NCI-H1694 (cell line): Measurements from ENCODE around the gene ICOS.

Source experiments
- DNase-seq: peaks from one replicate; lab custom pipeline; 2025; lab: John Stamatoyannopoulos, UW

The ICOS gene, protein sequence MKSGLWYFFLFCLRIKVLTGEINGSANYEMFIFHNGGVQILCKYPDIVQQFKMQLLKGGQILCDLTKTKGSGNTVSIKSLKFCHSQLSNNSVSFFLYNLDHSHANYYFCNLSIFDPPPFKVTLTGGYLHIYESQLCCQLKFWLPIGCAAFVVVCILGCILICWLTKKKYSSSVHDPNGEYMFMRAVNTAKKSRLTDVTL

DNA sequence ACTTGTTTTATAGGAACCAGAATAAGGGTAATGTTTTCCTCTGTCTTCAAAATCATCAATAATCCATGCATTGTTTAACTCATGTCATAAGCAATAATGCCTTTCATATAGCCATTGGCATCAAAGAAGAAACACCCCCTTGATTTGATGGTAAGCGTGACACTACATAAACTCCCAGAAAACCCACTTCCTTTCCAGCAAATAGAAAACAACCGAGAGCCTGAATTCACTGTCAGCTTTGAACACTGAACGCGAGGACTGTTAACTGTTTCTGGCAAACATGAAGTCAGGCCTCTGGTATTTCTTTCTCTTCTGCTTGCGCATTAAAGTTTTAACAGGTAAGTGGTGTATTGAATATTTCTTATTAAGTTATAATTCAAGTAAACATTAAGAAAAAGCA lies at the start of gene ICOS:
TSS of gene ICOS (plus strand) at position 229 of the 400 bp plus-strand sequence. CDS start at position 281, 52 bp downstream.
- no peak for DNase-seq

DNA sequence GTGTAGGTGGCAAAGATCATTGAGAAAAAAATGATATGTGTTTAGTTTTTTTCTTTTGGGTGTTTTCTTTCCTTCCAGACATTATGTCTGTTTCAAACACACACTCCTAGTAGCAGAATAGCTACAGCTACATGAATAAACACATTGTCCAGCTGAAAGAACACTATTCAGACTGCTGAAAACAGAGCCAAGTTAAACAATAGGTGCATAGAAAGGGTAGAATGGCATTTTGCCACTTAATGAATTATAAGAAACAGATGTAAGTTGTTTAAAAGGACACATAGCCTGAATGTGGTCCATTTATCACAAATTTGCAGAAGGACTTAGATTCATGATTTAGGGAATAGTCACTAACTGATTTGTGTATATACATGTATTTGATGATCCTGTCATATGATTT lies 48.9 kb upstream of the ICOS start:
- no peak for DNase-seq

DNA sequence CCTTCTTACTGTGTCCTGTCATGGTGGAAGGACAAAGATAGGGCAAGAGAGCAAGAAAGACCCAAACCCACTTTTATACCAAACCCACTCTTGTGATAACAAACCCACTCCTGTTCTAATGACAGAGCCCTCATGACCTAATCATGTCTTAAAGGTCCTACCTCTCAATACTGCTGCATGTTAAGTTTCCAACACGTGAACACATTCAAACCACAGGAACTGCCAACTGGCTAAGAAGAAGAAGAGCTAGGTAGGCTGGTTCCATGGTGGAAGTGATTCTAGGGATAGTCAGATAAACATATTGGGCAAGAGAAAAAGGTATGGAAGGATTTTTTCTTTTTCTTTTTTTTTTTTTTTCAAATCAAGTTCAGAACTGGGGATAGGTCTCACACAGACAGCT lies 47.0 kb upstream of the ICOS start:
- DNase-seq: no peak

DNA sequence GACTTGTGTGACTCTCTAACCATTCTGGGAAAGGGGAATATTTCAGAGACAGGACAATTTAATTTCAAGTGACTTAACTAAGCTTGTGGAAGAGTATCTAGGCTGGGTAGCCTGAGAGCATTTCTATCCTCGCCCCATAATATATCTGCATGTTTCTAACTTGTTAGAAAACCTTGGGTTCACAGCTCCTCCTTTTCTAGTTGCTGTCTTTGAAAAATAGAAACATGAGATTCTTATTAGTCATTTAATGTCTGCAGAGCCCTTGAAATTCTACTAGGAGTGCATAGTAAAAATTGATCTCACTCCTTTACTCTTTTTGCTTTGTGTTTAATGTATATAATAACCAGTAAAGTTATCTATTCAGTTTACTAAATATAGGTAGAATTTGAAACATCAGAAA lies 46.6 kb upstream of the ICOS start:
- no peak for DNase-seq

DNA sequence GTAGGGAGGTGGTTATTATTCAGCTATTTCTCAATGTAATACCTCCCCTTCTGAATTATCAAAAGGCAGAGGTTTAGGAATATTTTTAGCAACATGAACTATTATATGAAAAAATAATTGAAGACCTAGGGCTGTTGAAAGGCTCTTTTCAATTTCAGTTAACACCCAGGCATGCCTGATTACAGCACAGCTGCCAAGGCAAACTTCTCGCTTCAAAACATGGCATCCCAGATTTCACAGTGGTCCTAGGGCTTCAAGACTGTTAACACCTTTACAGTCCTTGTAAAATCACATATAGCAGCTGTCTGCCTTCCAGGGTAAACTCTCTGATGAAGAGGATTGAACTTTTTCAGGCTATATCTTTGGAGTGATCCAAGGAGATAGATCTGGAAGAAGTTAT lies 45.8 kb upstream of the ICOS start:
- no peak for DNase-seq

DNA sequence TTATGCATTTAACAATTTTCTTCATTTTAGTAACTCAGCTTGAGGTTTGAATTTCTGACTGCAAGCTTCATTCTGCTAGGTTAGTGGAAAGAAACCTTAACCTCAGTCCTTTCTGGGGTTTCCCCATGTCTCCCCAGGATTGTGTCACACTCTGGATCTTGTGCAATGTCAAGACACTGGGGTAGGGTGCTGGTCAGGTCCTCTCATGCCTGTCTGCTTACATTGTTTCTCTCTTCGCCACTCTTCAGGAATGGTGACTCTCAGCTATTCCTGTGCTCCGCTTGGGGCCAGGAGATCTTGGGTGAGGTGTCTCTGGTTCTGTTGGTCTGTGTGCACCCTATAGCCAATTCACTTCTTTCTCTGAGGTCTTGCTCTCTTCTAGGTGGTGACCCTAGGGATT lies 45.1 kb upstream of the ICOS start:
- no peak for DNase-seq

DNA sequence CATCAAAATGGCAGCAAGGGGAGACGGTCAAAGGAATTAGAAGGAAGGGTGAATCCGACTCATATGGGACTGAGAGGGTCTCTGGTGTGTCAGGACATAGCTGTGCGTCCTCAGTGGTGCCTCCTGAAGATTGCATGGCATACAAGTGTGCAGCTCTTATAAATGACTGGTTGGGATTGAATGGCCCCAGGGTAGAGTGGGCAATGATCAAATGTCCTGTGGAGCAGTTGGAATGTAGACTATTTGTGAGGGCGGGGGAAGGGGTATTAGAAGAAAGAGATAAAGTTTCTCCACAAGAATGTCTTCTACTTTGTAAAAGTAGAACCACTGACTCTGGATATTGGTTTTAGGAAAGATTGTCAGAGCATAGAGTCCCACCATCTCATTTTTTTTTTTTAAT lies 44.4 kb upstream of the ICOS start:
- DNase-seq: no peak

DNA sequence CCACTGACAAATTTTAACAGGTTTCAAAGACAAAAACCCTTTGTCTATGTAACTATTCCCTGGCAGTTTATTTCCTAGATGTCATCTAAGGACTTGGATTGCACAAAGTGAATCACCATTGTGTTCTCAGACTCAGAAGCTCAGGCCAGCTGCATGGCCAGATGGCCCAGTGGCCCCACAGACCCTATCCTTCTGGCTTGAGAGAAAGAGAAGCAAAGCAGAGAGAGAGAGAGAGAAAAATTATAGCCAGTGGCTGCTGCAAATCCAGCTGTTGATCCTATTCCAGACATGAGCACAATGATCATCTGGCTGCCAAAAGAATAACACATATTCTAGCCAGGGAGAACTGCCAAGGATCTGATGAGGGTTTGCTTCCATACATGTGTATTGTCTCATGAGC lies 43.2 kb upstream of the ICOS start:
- DNase-seq: no peak

DNA sequence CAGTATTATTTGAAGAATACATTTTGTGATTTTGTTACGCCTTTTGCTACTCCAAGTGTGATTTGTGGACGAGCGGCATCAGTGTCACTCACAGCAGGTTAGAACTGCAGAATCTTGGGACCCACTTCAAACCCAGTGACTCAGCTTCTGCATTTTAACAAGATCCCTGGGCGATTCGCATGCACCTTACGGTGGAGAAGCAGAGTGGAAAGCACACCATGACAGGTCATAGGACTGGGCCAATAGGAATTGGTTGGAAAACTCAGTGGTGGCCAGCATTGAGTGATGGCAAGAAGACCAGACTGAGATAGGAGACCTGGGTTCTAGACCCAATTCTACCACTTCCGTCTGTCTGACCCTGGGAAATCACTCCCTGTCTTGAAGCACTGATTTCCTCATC lies 42.7 kb upstream of the ICOS start:
- no peak for DNase-seq

DNA sequence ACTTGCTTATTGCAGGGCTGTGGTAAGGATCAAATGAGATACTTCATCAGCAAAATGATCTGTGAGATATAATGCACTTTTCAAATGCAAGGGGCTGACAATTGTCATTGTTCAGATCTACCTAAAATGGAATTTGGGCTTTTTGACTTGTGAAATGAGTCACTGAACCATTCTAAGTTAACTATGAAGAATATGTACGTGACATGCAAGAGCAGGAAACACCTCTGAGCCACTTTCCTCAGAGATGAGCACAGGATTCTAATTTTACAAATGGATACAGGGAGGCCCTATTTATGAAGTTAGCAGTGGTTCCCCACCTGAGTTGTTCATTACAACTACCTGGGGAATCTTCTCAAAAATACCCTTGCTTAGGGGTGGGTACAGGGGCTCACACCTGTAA lies 42.3 kb upstream of the ICOS start:
- DNase-seq: no peak

DNA sequence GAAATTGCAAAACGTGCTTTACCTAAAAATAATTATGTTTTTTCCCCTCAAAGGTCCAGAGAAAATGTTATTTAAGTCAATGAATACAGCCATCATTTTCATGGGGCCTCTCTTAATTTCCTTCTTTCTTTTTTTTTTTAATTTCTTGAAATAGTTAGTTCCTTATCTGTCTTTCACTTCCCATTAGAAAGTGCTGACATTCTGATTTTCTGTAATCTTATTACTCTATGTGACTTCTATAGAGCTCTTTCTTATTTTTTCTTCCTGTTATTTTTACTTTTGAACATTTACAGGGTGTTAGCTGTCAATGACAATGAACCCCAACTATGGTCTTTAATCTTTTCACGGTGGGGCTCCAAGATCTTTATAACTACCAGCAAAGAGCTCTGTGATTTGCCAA lies 39.0 kb upstream of the ICOS start:
- DNase-seq: no peak

DNA sequence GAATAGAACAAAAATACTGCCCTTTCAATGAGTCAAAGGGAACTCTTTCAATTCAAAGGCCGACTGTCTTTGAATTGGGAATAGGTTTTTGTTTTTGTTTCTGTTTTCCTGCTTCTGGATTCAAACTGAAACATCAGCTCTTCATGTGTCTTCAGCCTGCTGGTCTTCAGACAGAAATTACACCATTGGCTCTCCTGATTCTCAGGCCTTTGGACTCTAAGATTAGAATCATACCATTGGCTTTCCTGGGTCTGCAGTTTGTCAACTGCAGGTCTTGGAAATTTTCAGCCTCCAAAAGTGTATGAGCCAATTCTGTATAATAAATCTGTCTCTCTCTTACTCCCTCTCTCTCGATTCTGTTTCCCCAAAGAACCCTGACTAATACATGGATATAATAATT lies 37.9 kb upstream of the ICOS start:
- DNase-seq: no peak

DNA sequence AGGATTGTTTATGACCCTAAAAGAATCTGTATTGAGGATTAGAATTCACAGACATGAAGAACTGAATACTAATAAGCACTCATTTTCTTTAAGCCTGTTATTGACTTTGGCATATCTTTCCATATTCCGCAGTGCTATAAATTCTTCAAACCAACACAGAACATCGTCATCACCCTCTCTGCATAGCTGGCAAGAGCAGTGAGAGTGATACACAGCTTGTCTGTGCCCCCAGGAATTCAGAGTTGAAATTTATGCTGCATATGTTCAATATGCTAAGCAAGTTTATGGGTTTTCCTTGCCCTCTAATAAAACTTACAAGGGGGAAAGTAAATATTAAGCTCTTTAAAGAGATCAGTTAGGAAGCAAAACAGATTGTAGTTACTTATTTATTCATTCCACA lies 36.3 kb upstream of the ICOS start:
- no peak for DNase-seq

DNA sequence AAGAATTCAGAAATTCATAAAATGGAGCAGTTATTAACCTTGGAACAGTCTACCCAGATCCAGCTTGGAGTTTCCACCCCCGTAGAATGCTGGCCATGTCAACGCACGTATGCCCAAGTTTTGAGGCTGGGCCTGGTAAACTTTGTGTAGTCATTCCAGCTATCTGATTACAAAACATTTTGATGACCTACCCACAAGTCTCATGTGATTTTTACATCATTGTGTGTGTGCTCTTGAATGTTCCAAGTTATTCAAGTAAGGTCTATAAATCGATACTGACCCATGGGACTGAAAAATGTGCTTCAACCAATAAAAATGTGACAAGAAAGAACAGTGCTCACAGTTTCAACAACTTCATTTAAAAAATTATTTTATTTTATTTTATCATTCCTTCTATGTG lies 32.5 kb upstream of the ICOS start:
- no peak for DNase-seq

DNA sequence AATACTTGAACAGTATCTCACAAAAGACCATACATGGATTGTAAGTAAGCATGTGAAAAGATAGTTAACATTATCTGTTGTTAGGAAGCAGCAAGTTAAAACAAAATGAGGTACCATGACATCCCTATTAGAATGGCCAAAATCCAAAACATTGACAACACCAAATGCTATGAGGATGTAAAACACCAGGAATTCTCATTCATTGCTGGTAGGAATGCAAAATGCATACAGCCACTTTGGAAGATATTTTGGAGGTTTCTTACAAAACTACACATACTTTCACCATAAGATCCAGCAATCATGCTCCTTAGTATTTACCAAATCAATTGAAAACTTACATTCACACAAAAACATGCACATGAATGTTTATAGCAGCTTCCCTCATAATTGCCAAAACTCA lies 30.9 kb upstream of the ICOS start:
- DNase-seq: no peak

DNA sequence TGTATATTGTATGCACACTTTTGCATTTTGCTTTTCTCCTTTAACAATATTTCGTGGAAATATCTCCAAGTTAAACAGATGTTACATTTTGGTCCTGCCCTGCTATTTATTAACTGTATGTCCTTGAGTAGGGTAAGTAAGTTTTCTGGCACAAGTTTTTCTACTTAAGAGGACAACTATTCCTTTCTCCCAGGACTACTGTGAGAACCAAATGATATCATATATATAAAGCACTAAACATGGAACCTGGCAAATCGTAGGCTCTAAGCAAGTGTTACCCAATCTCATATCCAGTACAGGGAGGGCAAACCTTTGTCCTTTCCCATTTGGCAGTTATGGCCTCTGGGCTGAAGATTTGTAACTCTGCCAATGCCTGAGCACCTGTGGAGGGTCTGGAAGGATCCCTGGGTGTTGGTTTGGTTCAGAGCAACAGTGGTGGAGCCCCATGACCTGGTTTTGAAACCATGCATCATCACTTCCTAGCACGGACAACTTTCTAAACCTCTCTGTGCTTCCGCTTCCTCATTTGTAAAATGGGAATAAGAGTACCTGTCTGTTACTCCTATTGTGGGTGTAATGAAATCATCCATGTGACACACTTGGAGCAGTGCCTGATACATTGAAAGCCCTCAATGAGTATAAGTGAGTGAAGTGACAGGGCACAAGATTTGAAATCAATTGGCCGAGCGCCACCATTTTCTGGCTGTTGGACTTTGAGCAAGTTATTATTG lies 28.3 kb upstream of the ICOS start:
- no peak for DNase-seq

DNA sequence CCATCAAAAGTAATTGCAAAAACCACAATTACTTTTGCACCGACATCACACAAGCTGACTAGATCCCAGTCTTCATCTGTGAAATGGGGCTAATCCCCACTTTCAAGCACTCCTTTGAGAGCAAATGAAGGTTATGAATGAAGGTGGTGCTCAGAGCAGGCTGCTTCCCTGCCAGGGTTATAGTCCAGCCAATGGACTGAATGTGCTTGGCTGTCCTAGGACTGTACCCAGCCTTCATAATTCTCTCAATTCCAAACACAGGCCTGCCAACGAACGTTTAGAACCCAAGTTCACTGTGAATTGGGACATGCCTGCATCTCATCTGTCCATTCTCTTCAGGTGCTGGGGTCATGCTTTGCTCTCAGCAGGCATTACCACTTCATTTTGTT lies 27.8 kb upstream of the ICOS start:
- DNase-seq: no peak

DNA sequence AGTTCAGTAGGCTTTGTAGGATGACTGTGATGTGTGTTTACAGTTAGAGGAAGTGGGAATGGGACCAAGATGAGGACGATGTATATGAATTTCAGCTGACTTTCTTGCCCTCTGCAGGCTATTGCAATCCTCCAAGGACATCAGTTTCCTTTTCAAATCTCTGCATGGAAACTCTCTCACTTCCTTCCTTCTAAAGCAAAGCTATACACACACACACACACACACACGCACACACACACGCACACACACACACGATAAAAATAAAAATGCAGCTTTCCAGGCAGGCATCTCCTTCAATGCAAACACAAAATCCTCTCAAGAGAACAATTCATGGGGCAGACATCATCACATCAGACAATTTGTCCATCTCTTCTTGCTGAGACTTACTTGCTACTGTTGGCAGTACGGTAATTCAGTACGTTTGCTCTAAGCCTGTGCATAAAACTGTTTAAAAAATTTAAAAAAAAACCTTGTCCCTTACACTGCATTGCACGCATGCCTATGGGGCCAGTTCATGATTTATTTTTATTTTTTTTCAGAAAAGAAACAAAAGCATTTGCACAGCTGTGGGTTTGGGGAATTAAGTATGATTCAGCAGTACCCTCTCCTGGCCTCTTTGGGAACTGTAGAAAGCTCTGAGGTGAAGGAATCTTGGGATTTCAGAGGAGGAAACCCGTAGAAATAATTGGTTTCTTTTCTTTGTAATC lies 27.1 kb upstream of the ICOS start:
- DNase-seq: peak; percentile 22

DNA sequence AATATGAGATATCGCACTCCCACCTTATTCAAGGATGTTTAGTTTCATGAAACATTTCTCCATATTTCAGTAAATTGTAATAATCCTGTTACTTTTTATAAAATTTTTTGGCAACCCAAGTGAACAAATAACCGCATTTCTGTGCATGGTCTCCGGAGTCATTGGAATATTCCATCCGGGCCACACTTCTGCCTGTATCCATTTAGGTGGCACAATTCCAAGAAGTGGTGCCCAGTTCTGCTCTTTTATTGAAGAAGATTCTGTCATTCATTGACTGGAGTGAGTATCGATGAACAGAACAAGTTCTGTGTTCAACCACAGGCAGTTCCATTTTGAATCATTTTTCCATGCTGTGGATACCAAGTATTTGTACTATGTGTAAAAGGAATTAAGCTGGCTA lies 26.6 kb upstream of the ICOS start:
- DNase-seq: no peak

DNA sequence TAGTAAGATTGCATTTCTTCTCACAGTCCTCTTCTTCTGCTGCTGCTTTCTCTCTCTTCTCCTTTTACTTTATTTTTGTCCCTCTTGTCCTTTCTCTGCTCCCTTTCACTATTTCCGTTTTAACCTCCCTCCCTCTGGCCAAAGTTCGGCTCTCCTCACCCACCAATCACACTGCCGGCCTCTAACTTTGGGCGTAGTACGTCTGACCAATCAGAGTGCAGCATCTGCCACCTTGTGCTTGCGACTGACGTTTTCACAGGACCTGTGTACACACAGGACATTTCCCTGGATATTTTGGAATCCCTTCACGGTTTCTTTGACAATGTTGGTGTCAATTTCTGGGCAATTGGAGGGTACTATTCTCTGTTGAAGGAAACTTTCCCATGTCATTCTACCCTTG lies 22.6 kb upstream of the ICOS start:
- DNase-seq: no peak

DNA sequence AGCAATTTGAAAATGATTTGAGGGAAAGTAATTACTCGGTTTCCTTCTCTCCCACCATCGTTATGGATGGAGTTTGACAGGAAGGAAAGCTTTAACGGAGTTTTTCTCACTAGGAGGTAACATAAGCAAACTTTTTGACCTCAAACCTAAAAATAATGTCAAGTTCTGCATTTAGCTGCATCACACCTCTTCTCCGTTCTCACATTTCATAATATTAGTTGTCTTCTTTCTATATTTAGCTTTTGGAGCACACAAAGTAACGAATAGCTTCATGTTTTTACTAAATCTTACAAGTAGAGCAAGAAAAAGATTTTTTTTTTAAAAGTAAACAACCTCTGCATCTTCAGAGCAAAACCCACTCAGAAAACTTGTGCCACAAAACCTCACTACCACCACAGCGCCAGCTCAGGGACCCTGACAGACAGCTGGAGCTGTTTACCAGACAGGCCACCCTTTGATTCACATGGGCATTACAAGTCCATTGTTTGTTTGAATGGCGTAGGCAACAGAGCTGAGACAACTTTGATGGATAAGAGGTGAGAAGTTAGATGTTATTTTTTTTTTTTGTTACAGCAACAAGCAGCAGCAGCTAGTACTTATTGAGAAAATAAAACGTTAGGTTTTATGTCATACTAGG lies 21.9 kb upstream of the ICOS start:
- DNase-seq: no peak

DNA sequence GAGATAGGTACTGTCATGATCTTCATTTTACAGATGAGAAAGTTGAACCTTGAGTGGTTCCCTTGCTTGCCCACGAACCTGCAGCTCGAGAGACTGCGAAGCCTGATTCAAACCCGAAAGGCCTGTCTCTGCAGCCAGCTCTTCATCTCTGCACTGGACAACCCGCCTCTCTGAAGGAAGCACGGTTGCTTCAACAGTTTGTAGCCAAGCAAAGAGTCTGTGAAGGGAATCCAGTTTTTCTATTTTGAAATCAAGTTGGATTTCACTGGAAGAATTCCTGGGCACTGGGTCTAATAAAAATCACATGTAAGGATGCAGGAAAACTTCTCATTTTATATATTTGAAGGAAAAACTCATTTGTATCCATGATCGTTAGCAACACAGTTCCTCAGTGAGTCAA lies 21.3 kb upstream of the ICOS start:
- no peak for DNase-seq

DNA sequence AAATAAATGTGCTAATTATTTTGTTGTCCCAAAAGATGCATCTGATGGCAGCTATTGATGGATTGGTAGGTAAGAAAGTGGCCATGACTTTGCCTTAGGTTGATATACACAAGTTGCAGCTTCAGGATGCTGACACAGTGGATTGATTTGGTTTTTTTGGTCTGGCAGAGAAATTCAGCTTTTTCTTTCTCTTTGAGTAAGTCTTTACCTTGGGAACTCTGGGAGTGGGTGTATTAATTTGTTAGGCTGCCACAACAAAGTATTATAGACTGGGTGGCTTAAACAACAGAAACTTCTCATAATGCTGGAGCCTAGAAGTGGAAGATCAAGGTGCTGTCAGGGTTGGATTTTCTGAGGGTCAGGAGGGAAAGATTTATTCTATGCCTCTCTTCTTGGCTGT lies 19.8 kb upstream of the ICOS start:
- DNase-seq: no peak
